ENCODE measurements around the gene PPP1R15A. TPM values are rescaled to one million over a fixed set of nuclear protein-coding genes. Genes with fewer than 3 reads are reported as not detected.
"Not testable (repeated sequence)": the region's sequence is repeated elsewhere in the genome, so short reads cannot be mapped to it uniquely, and the experiment has no call there.

Gene PPP1R15A
- total RNA-seq, 3 donors from 2014 or later, result 31.8 to 47.7 (median 44.6) TPM

DNA sequence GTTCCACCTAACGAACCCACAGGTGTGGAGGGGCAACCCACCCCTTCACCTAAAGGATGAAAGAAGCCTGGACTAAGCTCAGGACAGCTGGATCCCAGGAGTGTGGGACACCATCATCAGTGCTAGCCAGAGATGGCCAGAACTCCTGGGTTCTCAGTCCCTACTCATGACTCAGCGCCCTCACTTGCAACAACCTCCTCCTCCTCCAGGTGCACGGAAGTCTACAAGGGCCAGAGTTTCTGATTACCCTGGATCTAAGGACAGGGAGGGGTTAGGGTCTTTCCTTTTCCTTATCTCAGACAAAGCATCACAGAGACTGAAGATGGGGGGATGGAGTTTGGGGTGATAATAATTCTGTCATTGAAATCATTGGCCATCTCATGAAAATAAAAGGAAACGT is 18.3 kb downstream of the PPP1R15A start:
- ATAC-seq, result no peak
- H3K36me3 ChIP-seq (ENCODE audit: low read depth), result no peaks in the 10 kb centered on the region

GRCh38 chr19:48895226-48895625 is 23.0 kb downstream of the PPP1R15A start:
- Histone ChIP-seq H3K9me3 (no peaks in the 10 kb centered on the region), H3K4me3 (no peak overlapping the region)
- intact Hi-C loops (cut with DNase I, micrococcal nuclease), result no loop called here

More for the DNA sequence above, 18.3 kb downstream of the PPP1R15A start:
- Histone ChIP-seq H3K4me3 (no peak overlapping the region), H3K9me3 (no peaks in the 10 kb centered on the region), H3K4me1 (ENCODE audit: low read depth) (peaks cover 4% of the 10 kb centered on the region)
- no peak for DNase-seq
- TF ChIP-seq, protein P1, sequence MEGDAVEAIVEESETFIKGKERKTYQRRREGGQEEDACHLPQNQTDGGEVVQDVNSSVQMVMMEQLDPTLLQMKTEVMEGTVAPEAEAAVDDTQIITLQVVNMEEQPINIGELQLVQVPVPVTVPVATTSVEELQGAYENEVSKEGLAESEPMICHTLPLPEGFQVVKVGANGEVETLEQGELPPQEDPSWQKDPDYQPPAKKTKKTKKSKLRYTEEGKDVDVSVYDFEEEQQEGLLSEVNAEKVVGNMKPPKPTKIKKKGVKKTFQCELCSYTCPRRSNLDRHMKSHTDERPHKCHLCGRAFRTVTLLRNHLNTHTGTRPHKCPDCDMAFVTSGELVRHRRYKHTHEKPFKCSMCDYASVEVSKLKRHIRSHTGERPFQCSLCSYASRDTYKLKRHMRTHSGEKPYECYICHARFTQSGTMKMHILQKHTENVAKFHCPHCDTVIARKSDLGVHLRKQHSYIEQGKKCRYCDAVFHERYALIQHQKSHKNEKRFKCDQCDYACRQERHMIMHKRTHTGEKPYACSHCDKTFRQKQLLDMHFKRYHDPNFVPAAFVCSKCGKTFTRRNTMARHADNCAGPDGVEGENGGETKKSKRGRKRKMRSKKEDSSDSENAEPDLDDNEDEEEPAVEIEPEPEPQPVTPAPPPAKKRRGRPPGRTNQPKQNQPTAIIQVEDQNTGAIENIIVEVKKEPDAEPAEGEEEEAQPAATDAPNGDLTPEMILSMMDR (IDR thresholded peaks at IDR 0.05), result no peak
- intact Hi-C loops (cut with DNase I, micrococcal nuclease), result no loop called here

GRCh38 chr19:48896191-48896720 is 24.0 kb downstream of the PPP1R15A start:
- Histone ChIP-seq H3K4me1 (ENCODE audit: low read depth) (peaks cover 4% of the 10 kb centered on the region), H3K36me3 (ENCODE audit: low read depth) (no peaks in the 10 kb centered on the region), H3K4me3 (no peak overlapping the region), H3K9me3 (no peaks in the 10 kb centered on the region)
- ATAC-seq (peak; percentile 16), DNase-seq (peak; percentile 59 to 75 (median 67))
- intact Hi-C loops (cut with DNase I, micrococcal nuclease), result no loop called here
- TF ChIP-seq, protein P1 (IDR thresholded peaks at IDR 0.05), result no peak

More at GRCh38 chr19:48895226-48895625, 23.0 kb downstream of the PPP1R15A start:
- DNase-seq (no peak), ATAC-seq (no peak)
- TF ChIP-seq, protein P1 (IDR thresholded peaks at IDR 0.05), result no peak
- H3K4me1 ChIP-seq (ENCODE audit: low read depth), result peaks cover 4% of the 10 kb centered on the region
- no peaks in the 10 kb centered on the region for H3K36me3 ChIP-seq (ENCODE audit: low read depth)

DNA sequence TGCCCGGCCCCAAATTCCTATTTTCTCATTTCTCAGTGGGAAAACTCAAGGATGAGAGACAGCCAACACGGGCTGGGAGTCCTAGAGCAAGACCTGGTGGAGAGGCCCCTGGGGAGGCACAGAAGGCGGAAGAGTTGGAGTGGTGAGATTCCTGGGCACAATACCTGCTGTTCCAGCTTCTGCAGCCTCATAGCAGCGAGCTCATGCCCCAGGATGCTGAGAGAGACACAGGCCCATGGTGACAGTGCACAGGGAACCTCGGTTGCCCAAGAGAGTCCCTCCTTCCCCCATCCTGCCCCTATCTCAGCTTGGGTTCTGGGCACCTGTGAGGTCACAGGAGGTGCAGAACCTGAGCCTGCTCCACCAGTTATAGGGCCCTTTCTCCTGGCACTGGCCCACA is 25.0 kb downstream of the PPP1R15A start:
- no peak for ATAC-seq
- Histone ChIP-seq H3K4me3 (no peak overlapping the region), H3K36me3 (ENCODE audit: low read depth) (no peaks in the 10 kb centered on the region), H3K9me3 (no peaks in the 10 kb centered on the region), H3K4me1 (ENCODE audit: low read depth) (peaks cover 7% of the 10 kb centered on the region)
- TF ChIP-seq, protein P1 (IDR thresholded peaks at IDR 0.05), result no peak
- DNase-seq, result no peak
- intact Hi-C loops (cut with DNase I, micrococcal nuclease), result no loop called here

DNA sequence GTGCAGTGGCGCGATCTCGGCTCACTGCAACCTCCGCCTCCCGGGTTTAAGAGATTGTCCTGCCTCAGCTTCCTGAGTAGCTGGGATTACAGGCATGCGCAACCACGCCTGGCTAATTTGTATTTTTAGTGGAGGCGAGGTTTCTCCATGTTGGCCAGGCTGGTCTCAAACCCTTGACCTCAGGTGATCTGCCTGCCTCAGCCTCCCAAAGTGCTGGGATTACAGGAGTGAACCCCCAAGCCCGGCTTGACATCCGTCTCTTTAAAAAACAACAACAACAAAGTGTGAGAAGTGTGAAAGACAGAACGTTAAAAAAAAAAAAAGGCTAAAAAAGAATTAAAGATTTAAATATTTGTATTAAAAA is 27.1 kb downstream of the PPP1R15A start:
- DNase-seq; H3K4me1 ChIP-seq (ENCODE audit: low read depth); ATAC-seq; intact Hi-C loops (cut with DNase I, micrococcal nuclease); H3K4me3 ChIP-seq; H3K9me3 ChIP-seq; H3K36me3 ChIP-seq (ENCODE audit: low read depth): not testable (repeated sequence)

- ATAC-seq (peak; percentile 99), DNase-seq (peak; percentile 99)
- intact Hi-C loops (cut with DNase I, micrococcal nuclease), result no loop called here
- H3K4me3 ChIP-seq, result peak within 1 kb of the TSS; percentile 49
- H3K36me3 ChIP-seq (ENCODE audit: low read depth), result no peaks in the 10 kb centered on the region
- peaks cover 7% of the 10 kb centered on the region for H3K4me1 ChIP-seq (ENCODE audit: low read depth)
- H3K9me3 ChIP-seq, result no peaks in the 10 kb centered on the region
- TF ChIP-seq, protein P1 (IDR thresholded peaks at IDR 0.05), result no peak
These were observed 27.7 kb downstream of the PPP1R15A start, which contains the start of gene NUCB1 for GRCh38 chr19:48899781-48900476. Gene NUCB1, plus strand, starts transcription at chr19:48900312. Its CDS starts 485 bp downstream, at chr19:48900797.
